ENCODE measurements around the gene PTGFRN. TPM values are rescaled to one million over a fixed set of nuclear protein-coding genes. Genes with fewer than 3 reads are reported as not detected.

PTGFRN gene
- total RNA-seq, 1 donor: 40.2 TPM

- Histone ChIP-seq H3K36me3 (ENCODE audit: insufficient read depth, low read length) (peaks cover 4% of the 10 kb centered on the region), H3K4me1 (ENCODE audit: insufficient read depth, low read length) (no peaks in the 10 kb centered on the region), H4K20me1 (ENCODE audit: insufficient read depth, low read length) (no peaks in the 10 kb centered on the region), H3K79me2 (ENCODE audit: insufficient read depth, low read length) (no peaks in the 10 kb centered on the region), H3K4me2 (ENCODE audit: insufficient read depth, low read length) (no peak overlapping the region), H3K27ac (ENCODE audit: low read depth, low read length) (no peak overlapping the region), H2AFZ (ENCODE audit: low read length) (no peak overlapping the region), H3K9me3 (ENCODE audit: low read depth, low read length) (no peaks in the 10 kb centered on the region), H3K27me3 (ENCODE audit: insufficient read depth, low read length) (no peaks in the 10 kb centered on the region), H3K4me3 (ENCODE audit: insufficient read depth, low read length) (no peak overlapping the region)
- no peak for DNase-seq (ENCODE audit: insufficient read length, low spot score, missing footprints)
- no peak for TF ChIP-seq CTCF (IDR thresholded peaks at IDR 0.05; ENCODE audit: extremely low read depth, low read depth, low read length)
These were observed 47.9 kb downstream of the PTGFRN start for GRCh38 chr1:116957646-116958045.

- no peak for TF ChIP-seq CTCF (IDR thresholded peaks at IDR 0.05; ENCODE audit: extremely low read depth, low read depth, low read length)
- Histone ChIP-seq H3K4me3 (ENCODE audit: insufficient read depth, low read length) (no peak overlapping the region), H3K9me3 (ENCODE audit: low read depth, low read length) (no peaks in the 10 kb centered on the region), H3K79me2 (ENCODE audit: insufficient read depth, low read length) (no peaks in the 10 kb centered on the region), H3K27ac (ENCODE audit: low read depth, low read length) (no peak overlapping the region), H3K4me1 (ENCODE audit: insufficient read depth, low read length) (no peaks in the 10 kb centered on the region), H3K4me2 (ENCODE audit: insufficient read depth, low read length) (no peak overlapping the region), H2AFZ (ENCODE audit: low read length) (no peak overlapping the region), H4K20me1 (ENCODE audit: insufficient read depth, low read length) (no peaks in the 10 kb centered on the region), H3K27me3 (ENCODE audit: insufficient read depth, low read length) (no peaks in the 10 kb centered on the region), H3K36me3 (ENCODE audit: insufficient read depth, low read length) (peaks cover 5% of the 10 kb centered on the region)
- no peak for DNase-seq (ENCODE audit: insufficient read length, low spot score, missing footprints)
These were observed 48.4 kb downstream of the PTGFRN start for GRCh38 chr1:116958110-116958509.

- no peaks in the 10 kb centered on the region for H3K27me3 ChIP-seq (ENCODE audit: insufficient read depth, low read length)
- no peak overlapping the region for H3K4me3 ChIP-seq (ENCODE audit: insufficient read depth, low read length)
- no peaks in the 10 kb centered on the region for H3K9me3 ChIP-seq (ENCODE audit: low read depth, low read length)
- no peak overlapping the region for H3K4me2 ChIP-seq (ENCODE audit: insufficient read depth, low read length)
- H2AFZ ChIP-seq (ENCODE audit: low read length): no peak overlapping the region
- no peaks in the 10 kb centered on the region for H4K20me1 ChIP-seq (ENCODE audit: insufficient read depth, low read length)
- TF ChIP-seq CTCF (IDR thresholded peaks at IDR 0.05; ENCODE audit: extremely low read depth, low read depth, low read length): no peak
- H3K36me3 ChIP-seq (ENCODE audit: insufficient read depth, low read length): peaks cover 5% of the 10 kb centered on the region
- no peak for DNase-seq (ENCODE audit: insufficient read length, low spot score, missing footprints)
- no peaks in the 10 kb centered on the region for H3K4me1 ChIP-seq (ENCODE audit: insufficient read depth, low read length)
- no peak overlapping the region for H3K27ac ChIP-seq (ENCODE audit: low read depth, low read length)
- no peaks in the 10 kb centered on the region for H3K79me2 ChIP-seq (ENCODE audit: insufficient read depth, low read length)
These were observed 49.3 kb downstream of the PTGFRN start for GRCh38 chr1:116958977-116959376.

- H3K4me1 ChIP-seq (ENCODE audit: insufficient read depth, low read length): no peaks in the 10 kb centered on the region
- TF ChIP-seq CTCF (IDR thresholded peaks at IDR 0.05; ENCODE audit: extremely low read depth, low read depth, low read length): no peak
- no peak overlapping the region for H2AFZ ChIP-seq (ENCODE audit: low read length)
- no peak overlapping the region for H3K4me2 ChIP-seq (ENCODE audit: insufficient read depth, low read length)
- no peak for DNase-seq (ENCODE audit: insufficient read length, low spot score, missing footprints)
- no peaks in the 10 kb centered on the region for H3K79me2 ChIP-seq (ENCODE audit: insufficient read depth, low read length)
- no peak overlapping the region for H3K4me3 ChIP-seq (ENCODE audit: insufficient read depth, low read length)
- H3K27ac ChIP-seq (ENCODE audit: low read depth, low read length): no peak overlapping the region
- H4K20me1 ChIP-seq (ENCODE audit: insufficient read depth, low read length): no peaks in the 10 kb centered on the region
- H3K27me3 ChIP-seq (ENCODE audit: insufficient read depth, low read length): no peaks in the 10 kb centered on the region
- no peaks in the 10 kb centered on the region for H3K9me3 ChIP-seq (ENCODE audit: low read depth, low read length)
- H3K36me3 ChIP-seq (ENCODE audit: insufficient read depth, low read length): peaks cover 5% of the 10 kb centered on the region
These were observed 51.9 kb downstream of the PTGFRN start for GRCh38 chr1:116961606-116962005.

Measured in osteoblast (primary cell).